HG02852 (cell line): ENCODE data around the gene PODN.

Experiments
- ATAC-seq: cut with Tn5 transposase; IDR thresholded peaks from one replicate; pipeline ENCODE4 v1.9.1; 2021; ENCODE audit warnings: mild to moderate bottlenecking, moderate library complexity; ENCODE audit not compliant: unreplicated experiment

Gene PODN, protein sequence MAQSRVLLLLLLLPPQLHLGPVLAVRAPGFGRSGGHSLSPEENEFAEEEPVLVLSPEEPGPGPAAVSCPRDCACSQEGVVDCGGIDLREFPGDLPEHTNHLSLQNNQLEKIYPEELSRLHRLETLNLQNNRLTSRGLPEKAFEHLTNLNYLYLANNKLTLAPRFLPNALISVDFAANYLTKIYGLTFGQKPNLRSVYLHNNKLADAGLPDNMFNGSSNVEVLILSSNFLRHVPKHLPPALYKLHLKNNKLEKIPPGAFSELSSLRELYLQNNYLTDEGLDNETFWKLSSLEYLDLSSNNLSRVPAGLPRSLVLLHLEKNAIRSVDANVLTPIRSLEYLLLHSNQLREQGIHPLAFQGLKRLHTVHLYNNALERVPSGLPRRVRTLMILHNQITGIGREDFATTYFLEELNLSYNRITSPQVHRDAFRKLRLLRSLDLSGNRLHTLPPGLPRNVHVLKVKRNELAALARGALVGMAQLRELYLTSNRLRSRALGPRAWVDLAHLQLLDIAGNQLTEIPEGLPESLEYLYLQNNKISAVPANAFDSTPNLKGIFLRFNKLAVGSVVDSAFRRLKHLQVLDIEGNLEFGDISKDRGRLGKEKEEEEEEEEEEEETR

DNA sequence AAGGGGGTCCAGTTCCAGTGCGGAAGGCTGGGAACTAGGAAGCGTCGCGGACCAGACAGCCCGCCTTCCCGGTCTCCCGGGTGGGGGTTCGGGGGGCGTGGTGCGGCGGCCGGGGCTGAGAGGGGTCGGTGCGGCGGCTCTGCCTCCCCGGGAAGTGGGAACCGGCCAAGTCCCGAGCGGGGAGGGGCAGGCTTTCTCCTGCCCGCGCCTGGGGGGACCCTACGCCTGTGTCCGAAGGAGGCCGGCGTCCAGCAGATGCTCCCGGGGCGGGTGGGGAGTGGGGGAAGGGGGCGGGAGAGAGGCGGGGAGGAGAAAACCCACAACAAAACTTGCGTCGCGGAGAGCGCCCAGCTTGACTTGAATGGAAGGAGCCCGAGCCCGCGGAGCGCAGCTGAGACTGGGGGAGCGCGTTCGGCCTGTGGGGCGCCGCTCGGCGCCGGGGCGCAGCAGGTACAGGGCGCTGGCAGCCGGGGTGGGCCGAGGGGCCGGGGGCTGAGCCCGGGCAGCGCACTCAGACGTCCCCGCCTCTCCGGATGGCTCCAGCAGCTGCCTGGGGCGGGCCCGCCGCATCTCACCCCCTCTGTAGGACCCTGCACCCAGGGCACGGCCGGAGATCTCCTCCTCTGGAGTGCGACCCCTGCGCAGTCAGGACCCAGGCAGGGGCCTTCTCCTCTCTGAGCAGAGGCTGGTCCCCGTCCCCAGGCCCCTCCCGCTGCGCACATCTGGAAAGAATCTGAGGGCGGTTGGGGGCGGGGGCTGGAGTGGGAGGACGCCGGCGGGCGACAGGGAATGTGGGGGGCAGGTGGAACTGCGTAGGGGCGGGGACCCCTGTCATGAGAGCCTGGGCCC is at the start of gene PODN:
TSS of gene PODN (plus strand) at position 355 of the 849 bp plus-strand sequence. CDS start 7,643 bp downstream, outside the sequence.
- ATAC-seq = no peak

DNA sequence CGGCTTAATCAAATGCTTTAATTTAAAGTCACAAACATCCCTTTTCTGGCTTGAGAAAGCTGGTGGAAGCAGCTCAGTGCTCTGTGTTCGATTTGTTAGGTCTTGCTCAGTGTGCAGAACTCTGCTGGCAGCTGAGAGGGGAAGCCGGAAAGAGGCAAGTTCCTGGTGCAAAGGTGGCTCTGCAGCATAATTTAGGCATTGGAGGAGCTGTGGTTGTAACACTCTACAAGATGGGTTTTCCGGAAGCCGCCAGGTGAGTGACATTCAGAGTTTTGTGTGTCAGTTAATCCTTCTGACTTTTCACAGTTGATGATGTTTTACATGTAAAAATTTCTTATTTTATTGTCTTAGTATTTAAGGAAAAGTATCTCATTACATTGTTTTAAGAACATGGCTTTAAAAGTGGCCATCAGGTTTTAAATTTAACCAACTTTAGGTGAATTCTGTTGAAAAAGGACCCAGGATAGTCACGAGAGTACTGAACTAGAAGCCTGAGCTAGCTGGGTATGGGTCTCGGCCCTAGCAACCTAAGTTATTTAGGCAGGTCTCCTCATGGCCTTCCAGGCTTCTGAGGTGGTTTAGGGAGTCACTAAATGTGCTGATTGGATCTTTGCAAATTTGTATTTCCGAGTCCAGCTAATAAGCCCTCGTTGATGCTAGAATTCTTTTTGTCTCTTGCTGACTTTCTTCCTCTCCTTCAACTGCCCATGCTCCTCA is 47.1 kb upstream of the PODN start:
- ATAC-seq = peak; percentile 91

DNA sequence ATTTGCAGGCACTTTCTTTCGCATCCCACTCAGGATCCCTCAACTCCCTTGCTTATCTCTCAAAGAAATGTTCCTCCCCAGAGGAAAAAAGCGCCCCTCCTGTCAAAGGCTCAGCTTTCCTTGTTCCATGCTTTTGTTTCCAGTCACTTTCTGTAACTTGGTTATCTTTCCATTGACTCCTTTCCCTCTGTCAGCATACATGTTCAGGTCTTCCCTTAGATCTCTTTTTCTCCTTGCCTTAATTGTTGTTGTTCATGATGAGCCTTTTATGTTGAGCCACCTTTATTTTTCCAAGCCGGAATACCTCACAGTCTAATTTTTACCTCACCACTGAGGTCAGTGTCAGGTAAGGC is 46.5 kb upstream of the PODN start:
- no peak for ATAC-seq

- ATAC-seq = no peak
Observed at GRCh38 chr1:53016705-53017104, 45.3 kb upstream of the PODN start.

DNA sequence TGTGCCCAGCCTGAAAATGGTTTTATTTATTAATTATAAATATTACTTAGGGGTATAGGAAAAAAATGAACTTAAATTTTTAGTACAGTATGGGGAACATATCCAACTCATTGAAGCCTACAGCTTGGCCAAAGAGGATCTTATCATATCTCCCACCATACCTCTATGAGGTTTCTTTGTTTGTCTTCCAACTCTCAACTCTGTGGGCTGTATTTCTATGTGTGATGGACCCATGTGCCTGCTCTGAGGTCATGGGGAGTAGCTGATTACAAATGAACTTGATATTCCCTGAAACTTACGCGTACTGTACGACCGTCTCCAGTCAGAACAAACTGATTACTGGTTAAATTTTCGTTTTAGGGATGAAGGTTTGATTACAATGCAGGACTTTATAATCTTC is 41.4 kb upstream of the PODN start:
- no peak for ATAC-seq

DNA sequence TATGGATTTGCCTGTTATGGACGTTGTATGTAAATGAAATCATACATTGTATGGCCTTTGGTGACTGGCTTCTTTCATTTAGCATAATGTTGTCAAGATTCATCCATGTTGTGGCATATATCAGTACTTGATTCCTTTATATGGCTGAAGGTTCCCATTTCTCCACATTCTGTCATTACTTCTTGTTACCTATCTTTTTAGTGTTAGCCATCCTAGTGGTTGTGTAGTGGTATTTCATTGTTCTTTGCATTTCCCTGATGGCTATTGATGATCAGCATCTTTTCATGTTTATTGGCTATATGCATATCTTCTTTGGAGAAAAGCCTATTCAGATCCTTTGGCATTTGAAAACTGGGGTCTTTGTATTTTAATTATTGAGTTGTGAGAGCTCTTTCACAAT is 39.8 kb upstream of the PODN start:
- no peak for ATAC-seq

DNA sequence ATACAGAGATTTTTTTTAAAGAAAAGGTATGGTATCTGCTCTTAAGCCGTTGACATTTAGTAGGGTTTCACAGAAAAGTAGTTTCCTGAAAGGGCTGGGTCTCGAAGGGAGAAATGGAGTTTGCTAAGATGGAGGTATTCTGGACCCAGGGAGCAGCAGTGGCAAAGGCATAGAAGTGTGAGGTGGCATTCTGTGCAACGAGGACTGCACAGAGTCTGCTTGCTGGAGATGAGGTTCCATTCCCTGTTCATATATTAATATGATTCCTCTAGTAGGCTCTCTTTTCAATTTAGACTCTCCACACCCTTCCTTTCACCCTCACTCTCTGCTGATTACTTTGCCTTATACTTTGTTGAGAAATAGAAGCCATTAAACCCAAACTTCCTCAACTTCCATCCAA is 38.5 kb upstream of the PODN start:
- ATAC-seq = no peak

DNA sequence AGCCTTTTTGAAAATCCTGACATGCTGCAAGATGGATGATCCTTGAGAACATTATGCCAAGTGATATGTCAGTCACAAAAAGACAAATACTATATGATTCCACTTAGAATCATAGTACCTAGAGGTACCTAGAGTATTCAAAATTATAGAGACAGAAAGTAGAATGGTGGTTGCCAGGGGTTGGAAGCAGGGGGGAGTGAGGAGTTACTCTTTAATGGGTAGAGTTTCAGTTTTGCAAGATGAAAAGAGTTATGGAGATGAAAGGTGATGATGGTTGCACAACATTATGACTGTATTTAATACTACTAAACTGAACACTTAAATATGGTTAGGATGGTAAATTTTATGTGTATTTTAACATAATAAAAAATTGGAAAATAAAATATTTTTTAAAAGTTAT is 37.9 kb upstream of the PODN start:
- no peak for ATAC-seq

DNA sequence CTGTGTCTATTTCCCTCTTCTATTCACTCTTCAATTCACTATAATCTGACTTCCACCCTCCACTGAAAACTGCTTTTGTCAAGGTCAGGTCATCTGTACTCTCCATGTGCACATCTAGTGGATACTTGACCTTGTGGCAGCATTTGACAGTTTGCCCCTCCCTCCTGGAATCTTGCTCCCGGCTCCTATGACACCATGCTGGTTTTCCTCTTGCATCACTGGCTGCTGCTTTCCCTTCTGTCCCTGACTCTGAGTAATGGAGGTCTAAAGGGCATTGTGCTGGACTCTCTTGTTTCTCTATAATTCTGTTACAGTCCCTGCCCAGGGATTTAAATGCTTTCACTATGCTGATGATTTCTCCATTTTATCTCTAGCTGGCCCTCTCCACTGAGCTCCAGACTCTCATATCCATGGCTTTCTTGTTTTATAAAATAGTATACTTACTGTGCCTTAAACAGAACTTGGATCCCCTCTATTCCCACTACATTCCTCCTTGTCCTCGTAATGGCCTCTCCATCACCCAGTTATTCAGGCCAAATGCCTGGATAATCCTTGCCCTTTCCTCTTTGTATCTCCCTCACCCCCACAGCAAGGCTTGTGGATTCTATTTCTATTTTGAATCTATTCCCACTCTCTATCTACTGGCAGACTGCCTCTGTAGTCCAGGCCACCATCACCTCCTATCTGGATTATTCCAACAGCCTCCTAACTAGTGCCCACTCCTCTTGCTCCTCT is 36.8 kb upstream of the PODN start:
- ATAC-seq = no peak

DNA sequence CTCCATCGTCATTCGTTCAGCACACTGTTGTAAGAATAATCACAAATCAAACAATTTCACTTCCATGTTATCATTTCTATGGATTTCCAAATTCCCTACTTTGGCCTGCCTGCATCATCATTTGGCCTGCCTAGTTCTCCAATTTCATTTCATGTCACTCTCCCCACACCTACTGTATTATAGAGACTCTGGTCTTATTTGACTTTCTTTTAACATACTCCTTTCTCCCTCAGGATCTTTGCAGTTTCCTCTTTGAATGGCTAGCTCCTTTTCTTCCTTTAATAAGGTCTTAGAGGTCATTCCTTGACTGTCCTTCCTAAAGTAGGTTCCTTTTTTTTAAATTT is 36.3 kb upstream of the PODN start:
- no peak for ATAC-seq

- ATAC-seq = no peak
Observed at GRCh38 chr1:53026254-53026653, 35.8 kb upstream of the PODN start.

GRCh38 chr1:53031732-53032131 is 30.3 kb upstream of the PODN start:
- no peak for ATAC-seq

GRCh38 chr1:53037159-53037558 is 24.9 kb upstream of the PODN start:
- ATAC-seq = no peak

DNA sequence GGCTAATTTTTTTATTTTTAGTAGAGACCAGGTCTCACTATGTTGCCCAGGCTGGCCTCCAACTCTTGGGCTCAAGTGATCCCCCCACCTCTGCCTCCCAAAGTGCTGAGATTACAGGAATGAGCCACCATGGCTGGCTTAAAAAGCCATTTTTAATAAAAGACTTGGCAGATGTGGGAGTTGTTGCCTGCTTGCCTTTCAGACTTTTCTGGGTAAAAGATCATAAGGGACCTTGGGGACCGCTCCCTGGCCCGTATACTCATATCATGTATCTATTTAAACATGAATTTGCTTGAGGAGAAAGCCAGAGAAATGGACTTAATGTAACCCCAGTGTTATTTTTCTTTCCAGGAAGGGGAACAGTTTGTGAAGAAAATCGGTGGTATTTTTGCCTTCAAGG is 23.4 kb upstream of the PODN start:
- no peak for ATAC-seq

DNA sequence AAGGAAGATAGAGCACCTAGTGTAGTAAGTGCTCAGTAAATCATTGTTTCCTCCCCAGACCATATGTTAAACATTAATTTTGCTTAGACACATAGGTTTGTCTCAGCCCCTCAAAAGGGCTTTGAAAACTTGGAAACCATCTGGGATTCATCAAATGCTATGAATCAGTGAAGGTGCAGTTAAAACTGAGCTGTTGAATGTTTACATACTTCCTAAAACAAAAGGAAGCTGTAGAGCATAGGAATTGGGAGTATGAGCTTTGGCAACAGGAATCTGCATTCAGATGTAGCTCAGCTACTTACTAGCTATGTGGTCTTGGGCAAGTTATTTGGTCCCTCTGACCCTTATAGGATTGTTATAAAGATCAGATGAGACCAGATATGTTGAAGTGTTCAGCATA is 18.7 kb upstream of the PODN start:
- no peak for ATAC-seq

DNA sequence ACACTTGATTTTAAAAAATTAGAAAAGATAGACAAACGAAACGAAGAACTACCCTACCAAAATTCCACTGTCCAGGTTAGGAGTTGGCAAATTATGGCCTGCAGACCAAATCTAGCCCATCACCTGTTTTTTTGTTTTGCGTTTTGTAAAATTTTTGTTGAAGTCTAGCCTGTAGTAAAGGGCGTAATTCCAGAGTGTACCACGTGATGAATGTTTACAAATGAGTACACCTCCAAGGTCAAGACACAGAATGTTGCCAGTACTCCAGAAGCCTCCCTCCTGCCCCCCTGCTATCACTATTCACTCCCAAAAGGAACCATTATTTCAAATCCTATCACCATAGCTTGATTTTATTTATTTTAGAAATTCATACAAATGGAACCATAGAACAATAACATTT is 17.1 kb upstream of the PODN start:
- no peak for ATAC-seq

DNA sequence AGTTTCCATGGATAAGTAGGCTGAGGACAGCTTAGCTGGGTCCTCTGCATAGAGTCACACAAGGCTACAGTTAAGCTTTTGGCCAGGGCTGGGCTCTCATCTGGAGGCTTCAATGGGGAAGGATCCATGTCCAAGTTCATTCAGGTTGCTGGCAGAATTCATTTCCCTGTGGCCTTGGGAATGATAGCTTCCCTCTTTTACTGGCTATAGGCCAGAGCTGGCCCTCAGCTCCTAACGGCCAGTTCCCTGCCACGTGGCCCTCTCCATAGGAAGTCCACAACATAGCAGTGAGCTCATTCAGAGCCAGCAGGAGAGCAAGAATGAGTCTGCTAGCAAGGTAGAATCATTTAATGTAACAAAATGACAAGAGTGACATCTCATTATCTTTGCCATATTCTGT is 15.1 kb upstream of the PODN start:
- ATAC-seq = no peak

DNA sequence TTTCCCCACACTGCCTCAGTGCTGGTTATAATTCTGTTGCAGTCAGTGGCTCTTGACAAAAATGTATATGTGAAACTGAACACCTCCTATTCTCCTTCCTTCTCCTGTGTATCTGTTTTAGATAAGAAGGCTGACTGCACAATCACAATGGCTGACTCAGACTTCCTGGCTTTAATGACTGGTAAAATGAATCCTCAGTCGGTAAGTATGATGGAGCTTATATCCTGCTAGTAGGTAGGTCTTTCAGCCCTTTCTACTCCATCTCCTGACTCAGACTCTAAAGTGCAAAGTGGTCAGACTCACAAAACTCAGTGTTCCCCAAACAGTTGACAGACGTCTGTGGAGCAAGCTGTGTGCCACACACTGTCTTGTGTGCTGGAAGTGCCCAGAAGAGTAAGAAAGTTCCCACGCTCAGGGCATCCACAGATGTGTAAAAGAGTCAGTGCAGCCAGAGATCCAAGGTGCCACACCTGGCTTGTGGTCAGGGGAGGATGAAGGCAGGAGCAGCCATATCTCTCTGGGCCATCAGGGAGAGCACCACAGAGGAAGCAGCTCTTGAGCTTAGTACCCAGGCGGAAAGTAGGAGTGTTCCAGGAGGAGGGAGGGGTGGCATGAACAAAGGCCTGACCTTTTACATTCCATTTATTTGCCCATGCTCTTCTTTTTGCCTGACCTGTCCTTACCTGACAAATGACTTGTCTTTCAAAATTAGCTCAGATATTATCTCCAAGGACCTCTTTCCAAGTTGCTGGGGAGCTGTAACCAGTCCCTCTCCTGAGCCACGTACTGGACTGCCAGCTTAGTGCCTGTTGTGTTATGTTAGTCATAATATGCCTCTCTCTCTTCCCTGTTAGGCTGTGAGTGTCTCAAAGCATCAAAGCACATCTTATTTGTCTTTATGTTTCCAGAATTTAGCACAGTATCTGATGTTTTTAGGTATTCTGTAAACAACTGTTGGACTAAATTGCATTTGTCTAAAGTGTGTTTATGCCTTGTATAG is 14.0 kb upstream of the PODN start:
- no peak for ATAC-seq

- ATAC-seq = no peak
Observed at GRCh38 chr1:53048960-53049573, 12.9 kb upstream of the PODN start.
